ENCODE data around the gene LRRC73.

DNA sequence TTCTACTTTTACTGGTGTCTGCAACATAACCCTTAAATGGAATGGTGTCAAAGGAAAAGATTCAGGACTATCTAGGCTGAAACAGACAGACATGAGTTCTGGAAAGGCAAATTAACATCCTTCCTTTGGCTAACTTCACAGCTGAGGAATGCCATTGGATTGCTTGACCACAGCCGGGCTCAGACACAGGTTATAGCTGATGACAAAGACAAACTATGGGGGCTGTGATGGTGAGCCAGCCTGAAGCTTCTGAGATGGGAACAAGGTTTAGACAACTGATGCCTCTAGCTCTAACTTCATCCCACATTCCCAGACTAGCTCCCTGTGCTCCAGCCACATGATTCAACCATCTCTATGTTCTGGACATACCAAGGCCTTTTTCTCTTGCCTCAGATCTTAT lies 22.1 kb upstream of the LRRC73 start:
- TF ChIP-seq, protein P1, sequence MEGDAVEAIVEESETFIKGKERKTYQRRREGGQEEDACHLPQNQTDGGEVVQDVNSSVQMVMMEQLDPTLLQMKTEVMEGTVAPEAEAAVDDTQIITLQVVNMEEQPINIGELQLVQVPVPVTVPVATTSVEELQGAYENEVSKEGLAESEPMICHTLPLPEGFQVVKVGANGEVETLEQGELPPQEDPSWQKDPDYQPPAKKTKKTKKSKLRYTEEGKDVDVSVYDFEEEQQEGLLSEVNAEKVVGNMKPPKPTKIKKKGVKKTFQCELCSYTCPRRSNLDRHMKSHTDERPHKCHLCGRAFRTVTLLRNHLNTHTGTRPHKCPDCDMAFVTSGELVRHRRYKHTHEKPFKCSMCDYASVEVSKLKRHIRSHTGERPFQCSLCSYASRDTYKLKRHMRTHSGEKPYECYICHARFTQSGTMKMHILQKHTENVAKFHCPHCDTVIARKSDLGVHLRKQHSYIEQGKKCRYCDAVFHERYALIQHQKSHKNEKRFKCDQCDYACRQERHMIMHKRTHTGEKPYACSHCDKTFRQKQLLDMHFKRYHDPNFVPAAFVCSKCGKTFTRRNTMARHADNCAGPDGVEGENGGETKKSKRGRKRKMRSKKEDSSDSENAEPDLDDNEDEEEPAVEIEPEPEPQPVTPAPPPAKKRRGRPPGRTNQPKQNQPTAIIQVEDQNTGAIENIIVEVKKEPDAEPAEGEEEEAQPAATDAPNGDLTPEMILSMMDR (IDR thresholded peaks at IDR 0.05), result no peak
- TF ChIP-seq POLR2A (IDR thresholded peaks at IDR 0.05) (no peak), POLR2AphosphoS5 (IDR thresholded peaks at IDR 0.05) (no peak)

Data from breast epithelium (tissue), 3 donors.